ENCODE data around the gene MRPL11. TPM values are rescaled to one million over a fixed set of nuclear protein-coding genes. Genes with fewer than 3 reads are reported as not detected.

MRPL11 gene
- total and polyA plus RNA-seq, 2 experiments from 2014 or later, result 139 to 237 TPM

DNA sequence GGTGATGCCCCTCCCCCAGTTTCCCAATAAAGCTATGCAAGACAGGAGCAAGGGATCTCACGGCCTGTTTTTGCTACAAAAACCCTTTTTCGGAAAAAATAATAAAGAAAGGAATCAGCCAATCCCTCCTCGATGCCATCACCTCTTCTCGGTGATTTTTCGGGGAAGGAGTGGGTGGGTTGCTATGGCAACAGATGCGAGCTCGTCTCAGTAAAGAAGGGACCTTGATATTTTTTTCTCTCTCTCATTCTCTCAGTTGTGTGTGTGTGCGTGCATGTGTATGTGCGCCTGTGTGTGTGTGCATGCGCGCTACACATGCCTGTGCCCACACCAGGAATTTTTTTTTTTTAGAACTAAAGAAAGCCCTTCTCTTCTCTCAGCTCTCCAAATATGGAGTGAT is 21.6 kb downstream of the MRPL11 start:
- ATAC-seq (no peak), DNase-seq (ENCODE audit: low spot score) (peak; percentile 61)
- Histone ChIP-seq H3K4me1 (ENCODE audit: insufficient read depth) (peaks cover 60% of the 10 kb centered on the region), H3K27ac (ENCODE audit: low read depth) (peak overlapping the region; percentile 59; the same call in 1 of the 2 replicates), H3K79me2 (replicated peaks; ENCODE audit: insufficient read depth) (no peaks in the 10 kb centered on the region), H3K9me2 (ENCODE audit: insufficient read depth) (no peaks in the 10 kb centered on the region), H2AFZ (no peak overlapping the region), H3K4me3 (no peak overlapping the region), H3K4me2 (no peak overlapping the region), H3K36me3 (ENCODE audit: insufficient read depth) (no peaks in the 10 kb centered on the region), H4K20me1 (replicated peaks; ENCODE audit: insufficient read depth) (peaks cover 6% of the 10 kb centered on the region; the same call in 1 of the 2 replicates), H3F3A (replicated peaks; ENCODE audit: low read depth) (peaks cover 31% of the 10 kb centered on the region), H3K27me3 (ENCODE audit: insufficient read depth) (peaks cover 28% of the 10 kb centered on the region)
- H3K27me3 Mint-ChIP-seq (ENCODE audit: insufficient read depth, low read depth, poor library complexity), result peaks cover 41% of the 10 kb centered on the region
- peaks cover 66% of the 10 kb centered on the region for H3K4me1 Mint-ChIP-seq
- peaks cover 2% of the 10 kb centered on the region; the same call in 1 of the 3 replicates for H3K36me3 Mint-ChIP-seq (ENCODE audit: low read depth)
- no peaks in the 10 kb centered on the region; the same call in 1 of the 3 replicates for H3K9me3 Mint-ChIP-seq
- no peak overlapping the region for H3K4me3 Mint-ChIP-seq
- TF ChIP-seq CREB1 (CRISPR knock-in tag; IDR thresholded peaks at IDR 0.05; ENCODE audit: low read depth), result no peak
- TF ChIP-seq, protein P1, sequence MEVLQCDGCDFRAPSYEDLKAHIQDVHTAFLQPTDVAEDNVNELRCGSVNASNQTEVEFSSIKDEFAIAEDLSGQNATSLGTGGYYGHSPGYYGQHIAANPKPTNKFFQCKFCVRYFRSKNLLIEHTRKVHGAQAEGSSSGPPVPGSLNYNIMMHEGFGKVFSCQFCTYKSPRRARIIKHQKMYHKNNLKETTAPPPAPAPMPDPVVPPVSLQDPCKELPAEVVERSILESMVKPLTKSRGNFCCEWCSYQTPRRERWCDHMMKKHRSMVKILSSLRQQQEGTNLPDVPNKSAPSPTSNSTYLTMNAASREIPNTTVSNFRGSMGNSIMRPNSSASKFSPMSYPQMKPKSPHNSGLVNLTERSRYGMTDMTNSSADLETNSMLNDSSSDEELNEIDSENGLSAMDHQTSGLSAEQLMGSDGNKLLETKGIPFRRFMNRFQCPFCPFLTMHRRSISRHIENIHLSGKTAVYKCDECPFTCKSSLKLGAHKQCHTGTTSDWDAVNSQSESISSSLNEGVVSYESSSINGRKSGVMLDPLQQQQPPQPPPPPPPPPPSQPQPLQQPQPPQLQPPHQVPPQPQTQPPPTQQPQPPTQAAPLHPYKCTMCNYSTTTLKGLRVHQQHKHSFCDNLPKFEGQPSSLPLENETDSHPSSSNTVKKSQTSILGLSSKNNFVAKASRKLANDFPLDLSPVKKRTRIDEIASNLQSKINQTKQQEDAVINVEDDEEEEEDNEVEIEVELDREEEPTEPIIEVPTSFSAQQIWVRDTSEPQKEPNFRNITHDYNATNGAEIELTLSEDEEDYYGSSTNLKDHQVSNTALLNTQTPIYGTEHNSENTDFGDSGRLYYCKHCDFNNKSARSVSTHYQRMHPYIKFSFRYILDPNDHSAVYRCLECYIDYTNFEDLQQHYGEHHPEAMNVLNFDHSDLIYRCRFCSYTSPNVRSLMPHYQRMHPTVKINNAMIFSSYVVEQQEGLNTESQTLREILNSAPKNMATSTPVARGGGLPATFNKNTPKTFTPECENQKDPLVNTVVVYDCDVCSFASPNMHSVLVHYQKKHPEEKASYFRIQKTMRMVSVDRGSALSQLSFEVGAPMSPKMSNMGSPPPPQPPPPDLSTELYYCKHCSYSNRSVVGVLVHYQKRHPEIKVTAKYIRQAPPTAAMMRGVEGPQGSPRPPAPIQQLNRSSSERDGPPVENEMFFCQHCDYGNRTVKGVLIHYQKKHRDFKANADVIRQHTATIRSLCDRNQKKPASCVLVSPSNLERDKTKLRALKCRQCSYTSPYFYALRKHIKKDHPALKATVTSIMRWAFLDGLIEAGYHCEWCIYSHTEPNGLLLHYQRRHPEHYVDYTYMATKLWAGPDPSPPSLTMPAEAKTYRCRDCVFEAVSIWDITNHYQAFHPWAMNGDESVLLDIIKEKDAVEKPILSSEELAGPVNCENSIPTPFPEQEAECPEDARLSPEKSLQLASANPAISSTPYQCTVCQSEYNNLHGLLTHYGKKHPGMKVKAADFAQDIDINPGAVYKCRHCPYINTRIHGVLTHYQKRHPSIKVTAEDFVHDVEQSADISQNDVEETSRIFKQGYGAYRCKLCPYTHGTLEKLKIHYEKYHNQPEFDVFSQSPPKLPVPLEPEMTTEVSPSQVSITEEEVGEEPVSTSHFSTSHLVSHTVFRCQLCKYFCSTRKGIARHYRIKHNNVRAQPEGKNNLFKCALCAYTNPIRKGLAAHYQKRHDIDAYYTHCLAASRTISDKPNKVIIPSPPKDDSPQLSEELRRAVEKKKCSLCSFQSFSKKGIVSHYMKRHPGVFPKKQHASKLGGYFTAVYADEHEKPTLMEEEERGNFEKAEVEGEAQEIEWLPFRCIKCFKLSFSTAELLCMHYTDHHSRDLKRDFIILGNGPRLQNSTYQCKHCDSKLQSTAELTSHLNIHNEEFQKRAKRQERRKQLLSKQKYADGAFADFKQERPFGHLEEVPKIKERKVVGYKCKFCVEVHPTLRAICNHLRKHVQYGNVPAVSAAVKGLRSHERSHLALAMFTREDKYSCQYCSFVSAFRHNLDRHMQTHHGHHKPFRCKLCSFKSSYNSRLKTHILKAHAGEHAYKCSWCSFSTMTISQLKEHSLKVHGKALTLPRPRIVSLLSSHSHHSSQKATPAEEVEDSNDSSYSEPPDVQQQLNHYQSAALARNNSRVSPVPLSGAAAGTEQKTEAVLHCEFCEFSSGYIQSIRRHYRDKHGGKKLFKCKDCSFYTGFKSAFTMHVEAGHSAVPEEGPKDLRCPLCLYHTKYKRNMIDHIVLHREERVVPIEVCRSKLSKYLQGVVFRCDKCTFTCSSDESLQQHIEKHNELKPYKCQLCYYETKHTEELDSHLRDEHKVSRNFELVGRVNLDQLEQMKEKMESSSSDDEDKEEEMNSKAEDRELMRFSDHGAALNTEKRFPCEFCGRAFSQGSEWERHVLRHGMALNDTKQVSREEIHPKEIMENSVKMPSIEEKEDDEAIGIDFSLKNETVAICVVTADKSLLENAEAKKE (CRISPR knock-in tag; IDR thresholded peaks at IDR 0.05), result no peak
- TF ChIP-seq ZNF114 (CRISPR knock-in tag; IDR thresholded peaks at IDR 0.05), result no peak
- TF ChIP-seq, protein P2, sequence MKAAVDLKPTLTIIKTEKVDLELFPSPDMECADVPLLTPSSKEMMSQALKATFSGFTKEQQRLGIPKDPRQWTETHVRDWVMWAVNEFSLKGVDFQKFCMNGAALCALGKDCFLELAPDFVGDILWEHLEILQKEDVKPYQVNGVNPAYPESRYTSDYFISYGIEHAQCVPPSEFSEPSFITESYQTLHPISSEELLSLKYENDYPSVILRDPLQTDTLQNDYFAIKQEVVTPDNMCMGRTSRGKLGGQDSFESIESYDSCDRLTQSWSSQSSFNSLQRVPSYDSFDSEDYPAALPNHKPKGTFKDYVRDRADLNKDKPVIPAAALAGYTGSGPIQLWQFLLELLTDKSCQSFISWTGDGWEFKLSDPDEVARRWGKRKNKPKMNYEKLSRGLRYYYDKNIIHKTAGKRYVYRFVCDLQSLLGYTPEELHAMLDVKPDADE (IDR thresholded peaks at IDR 0.05), result no peak
- TF ChIP-seq STAT1 (IDR thresholded peaks at IDR 0.05; ENCODE audit: unreplicated experiment), result no peak
- no peak for TF ChIP-seq EZH2 (IDR thresholded peaks at IDR 0.05; ENCODE audit: low read depth, unreplicated experiment)
- no peak for TF ChIP-seq NANOG (IDR thresholded peaks at IDR 0.05; ENCODE audit: borderline replicate concordance)
- no peak for TF ChIP-seq POLR2AphosphoS5 (IDR thresholded peaks at IDR 0.05; ENCODE audit: low read depth)
- TF ChIP-seq, protein P3, sequence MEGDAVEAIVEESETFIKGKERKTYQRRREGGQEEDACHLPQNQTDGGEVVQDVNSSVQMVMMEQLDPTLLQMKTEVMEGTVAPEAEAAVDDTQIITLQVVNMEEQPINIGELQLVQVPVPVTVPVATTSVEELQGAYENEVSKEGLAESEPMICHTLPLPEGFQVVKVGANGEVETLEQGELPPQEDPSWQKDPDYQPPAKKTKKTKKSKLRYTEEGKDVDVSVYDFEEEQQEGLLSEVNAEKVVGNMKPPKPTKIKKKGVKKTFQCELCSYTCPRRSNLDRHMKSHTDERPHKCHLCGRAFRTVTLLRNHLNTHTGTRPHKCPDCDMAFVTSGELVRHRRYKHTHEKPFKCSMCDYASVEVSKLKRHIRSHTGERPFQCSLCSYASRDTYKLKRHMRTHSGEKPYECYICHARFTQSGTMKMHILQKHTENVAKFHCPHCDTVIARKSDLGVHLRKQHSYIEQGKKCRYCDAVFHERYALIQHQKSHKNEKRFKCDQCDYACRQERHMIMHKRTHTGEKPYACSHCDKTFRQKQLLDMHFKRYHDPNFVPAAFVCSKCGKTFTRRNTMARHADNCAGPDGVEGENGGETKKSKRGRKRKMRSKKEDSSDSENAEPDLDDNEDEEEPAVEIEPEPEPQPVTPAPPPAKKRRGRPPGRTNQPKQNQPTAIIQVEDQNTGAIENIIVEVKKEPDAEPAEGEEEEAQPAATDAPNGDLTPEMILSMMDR (conservative IDR thresholded peaks at IDR 0.05; ENCODE audit: low read depth in 2 of 2), result no peak
- TF ChIP-seq, protein P4, sequence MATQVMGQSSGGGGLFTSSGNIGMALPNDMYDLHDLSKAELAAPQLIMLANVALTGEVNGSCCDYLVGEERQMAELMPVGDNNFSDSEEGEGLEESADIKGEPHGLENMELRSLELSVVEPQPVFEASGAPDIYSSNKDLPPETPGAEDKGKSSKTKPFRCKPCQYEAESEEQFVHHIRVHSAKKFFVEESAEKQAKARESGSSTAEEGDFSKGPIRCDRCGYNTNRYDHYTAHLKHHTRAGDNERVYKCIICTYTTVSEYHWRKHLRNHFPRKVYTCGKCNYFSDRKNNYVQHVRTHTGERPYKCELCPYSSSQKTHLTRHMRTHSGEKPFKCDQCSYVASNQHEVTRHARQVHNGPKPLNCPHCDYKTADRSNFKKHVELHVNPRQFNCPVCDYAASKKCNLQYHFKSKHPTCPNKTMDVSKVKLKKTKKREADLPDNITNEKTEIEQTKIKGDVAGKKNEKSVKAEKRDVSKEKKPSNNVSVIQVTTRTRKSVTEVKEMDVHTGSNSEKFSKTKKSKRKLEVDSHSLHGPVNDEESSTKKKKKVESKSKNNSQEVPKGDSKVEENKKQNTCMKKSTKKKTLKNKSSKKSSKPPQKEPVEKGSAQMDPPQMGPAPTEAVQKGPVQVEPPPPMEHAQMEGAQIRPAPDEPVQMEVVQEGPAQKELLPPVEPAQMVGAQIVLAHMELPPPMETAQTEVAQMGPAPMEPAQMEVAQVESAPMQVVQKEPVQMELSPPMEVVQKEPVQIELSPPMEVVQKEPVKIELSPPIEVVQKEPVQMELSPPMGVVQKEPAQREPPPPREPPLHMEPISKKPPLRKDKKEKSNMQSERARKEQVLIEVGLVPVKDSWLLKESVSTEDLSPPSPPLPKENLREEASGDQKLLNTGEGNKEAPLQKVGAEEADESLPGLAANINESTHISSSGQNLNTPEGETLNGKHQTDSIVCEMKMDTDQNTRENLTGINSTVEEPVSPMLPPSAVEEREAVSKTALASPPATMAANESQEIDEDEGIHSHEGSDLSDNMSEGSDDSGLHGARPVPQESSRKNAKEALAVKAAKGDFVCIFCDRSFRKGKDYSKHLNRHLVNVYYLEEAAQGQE (IDR thresholded peaks at IDR 0.05; ENCODE audit: unreplicated experiment), result no peak
- no peak for TF ChIP-seq ZNF331 (CRISPR knock-in tag; IDR thresholded peaks at IDR 0.05; ENCODE audit: low read depth)
- TF ChIP-seq EZH2phosphoT487 (IDR thresholded peaks at IDR 0.05; ENCODE audit: unreplicated experiment), result no peak
- TF ChIP-seq JUNB (IDR thresholded peaks at IDR 0.05; ENCODE audit: unreplicated experiment), result no peak
- H3K27ac Mint-ChIP-seq, result no peak overlapping the region

All from GM23338 (cell line).